Activated CD4-positive, alpha-beta memory T cell treated with anti-CD3 and anti-CD28 coated beads for 36 hours (primary cell): ENCODE measurements around the gene ARHGAP12. TPM values are rescaled to one million over a fixed set of nuclear protein-coding genes. Genes with fewer than 3 reads are reported as not detected.
"Not testable (repeated sequence)": the region's sequence is repeated elsewhere in the genome, so short reads cannot be mapped to it uniquely, and the experiment has no call there.

ENCODE experiments used
- CTCF ChIA-PET: fragments of 350-600 bp; sonication (Branson Sonifier 250); formaldehyde crosslinking; loops from one replicate; lab custom pipeline; 2021; ENCODE audit warnings: antibody characterized with exemption, inconsistent platforms; lab: Charles Lee
- POLR2A ChIA-PET: fragments of 350-600 bp; sonication (Branson Sonifier 250); formaldehyde crosslinking; loops from one replicate; lab custom pipeline; 2021; ENCODE audit warnings: antibody characterized with exemption; lab: Charles Lee
- DNase-seq: peaks from one replicate; pipeline ENCODE4 v3.0.0-alpha.2; 2020
- H3K27ac Mint-ChIP-seq: one replicate; pipeline ENCODE4 v1.8.0; 2021; ENCODE audit warnings: mixed read lengths
- H3K27me3 Mint-ChIP-seq: one replicate; pipeline ENCODE4 v1.8.0; 2021; ENCODE audit warnings: mixed read lengths
- H3K36me3 Mint-ChIP-seq: one replicate; pipeline ENCODE4 v1.8.0; 2021; ENCODE audit warnings: mixed read lengths
- H3K4me1 Mint-ChIP-seq: one replicate; pipeline ENCODE4 v1.8.0; 2021; ENCODE audit warnings: low read depth, mixed read lengths
- H3K4me3 Mint-ChIP-seq: one replicate; pipeline ENCODE4 v1.8.0; 2021; ENCODE audit warnings: mild to moderate bottlenecking, mixed read lengths
- H3K9me3 Mint-ChIP-seq: one replicate; pipeline ENCODE4 v1.8.0; 2021; ENCODE audit warnings: mixed read lengths
- intact Hi-C: fragments of 100-400 bp; cut with micrococcal nuclease; formaldehyde crosslinking; loops from one replicate; pipeline ENCODE4 v1.15.1; 2023
- total RNA-seq, 2 experiments: library from RNA; stranded (reverse); gene quantifications; one replicate each; pipeline ENCODE4 v1.2.3, GENCODE V29; 2021

The ARHGAP12 gene
- total RNA-seq, 2 experiments from 2014 or later = 4.0 to 4.5 TPM

DNA sequence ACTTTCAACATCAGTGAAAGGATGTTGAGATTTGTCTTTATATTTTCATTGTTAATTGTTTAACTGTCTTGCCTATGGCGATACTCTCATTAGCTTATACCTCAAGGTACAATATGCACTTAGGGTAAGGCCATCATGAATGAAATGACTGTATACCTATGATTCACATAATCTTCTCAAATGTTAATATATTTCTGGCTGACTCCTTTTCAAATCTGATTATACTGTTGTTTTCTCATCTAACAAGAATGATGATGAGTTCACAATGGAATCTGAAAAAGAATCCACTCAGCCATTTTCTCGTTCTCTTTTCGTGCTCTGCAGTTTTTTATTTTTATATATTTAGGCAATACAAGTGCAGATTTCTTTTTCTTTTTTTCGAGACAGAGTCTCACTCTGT lies 159.1 kb downstream of the ARHGAP12 start:
- no peak overlapping the region for H3K4me3 Mint-ChIP-seq
- no peaks in the 10 kb centered on the region for H3K27me3 Mint-ChIP-seq
- ChIA-PET POLR2A (no interaction called here), CTCF (interaction anchor here (0.7 to 5.2 kb wide), 22 partner anchors 8 to 1048 kb away, joined by 3 to 26 read pairs (median 4); partner anchors contain the start of gene ZNF438)
- intact Hi-C loops = loop anchor here (10.0 kb wide), 1 partner anchor 155 kb away; the partner anchor contains the start of gene ARHGAP12
- no peaks in the 10 kb centered on the region for H3K9me3 Mint-ChIP-seq
- no peak overlapping the region for H3K27ac Mint-ChIP-seq
- no peak for DNase-seq
- H3K36me3 Mint-ChIP-seq = no peaks in the 10 kb centered on the region
- H3K4me1 Mint-ChIP-seq = no peaks in the 10 kb centered on the region

DNA sequence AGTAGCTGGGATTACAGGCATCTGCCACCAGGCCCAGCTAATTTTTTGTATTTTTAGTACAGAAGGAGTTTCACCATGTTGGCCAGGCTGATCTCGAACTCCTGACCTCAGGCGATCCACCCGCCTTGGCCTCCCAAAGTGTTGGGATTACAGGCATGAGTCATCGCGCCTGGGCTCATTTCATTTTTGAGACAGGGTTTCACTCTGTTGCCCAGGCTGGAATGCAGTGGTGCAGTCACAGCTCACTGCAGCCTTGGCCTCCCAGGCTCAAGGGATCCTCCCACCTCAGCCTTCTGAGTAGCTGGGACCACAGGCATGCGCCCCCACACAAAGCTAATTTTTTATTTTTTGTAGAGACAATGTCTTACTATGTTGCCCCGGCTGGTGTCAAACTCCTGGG lies 159.7 kb downstream of the ARHGAP12 start:
- DNase-seq, H3K27me3 Mint-ChIP-seq, H3K4me1 Mint-ChIP-seq, POLR2A ChIA-PET, H3K9me3 Mint-ChIP-seq, H3K36me3 Mint-ChIP-seq, H3K4me3 Mint-ChIP-seq, H3K27ac Mint-ChIP-seq: not testable (repeated sequence)
- CTCF ChIA-PET = interaction anchor here (1.0 to 5.2 kb wide), 8 partner anchors 17 to 1048 kb away, joined by 3 to 26 read pairs (median 4); no protein-coding TSS in a partner anchor
- intact Hi-C loops = loop anchor here (10.0 kb wide), 1 partner anchor 156 kb away; the partner anchor contains the start of gene ARHGAP12

DNA sequence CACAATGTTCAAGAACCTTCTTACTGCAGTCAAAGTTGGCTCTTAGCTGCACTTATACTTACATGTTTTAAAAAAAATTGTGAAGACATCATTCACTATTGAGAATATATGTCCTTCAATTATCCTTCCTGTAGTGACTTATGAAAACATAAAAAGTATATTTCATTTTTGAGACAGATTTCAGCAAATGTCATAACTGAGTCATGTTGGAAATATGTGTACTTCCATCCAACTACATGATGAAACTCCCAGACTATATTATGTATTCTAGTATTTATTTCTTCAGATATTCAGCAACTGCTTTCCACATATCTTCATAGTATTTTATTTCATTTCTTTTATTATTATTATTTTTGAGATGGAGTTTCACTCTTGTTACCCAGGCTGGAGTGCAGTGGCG lies 160.2 kb downstream of the ARHGAP12 start:
- CTCF ChIA-PET = interaction anchor here (1.0 to 5.2 kb wide), 6 partner anchors 40 to 1040 kb away, joined by 3 to 26 read pairs (median 3); no protein-coding TSS in a partner anchor
- intact Hi-C loops = loop anchor here (10.0 kb wide), 1 partner anchor 156 kb away; the partner anchor contains the start of gene ARHGAP12

DNA sequence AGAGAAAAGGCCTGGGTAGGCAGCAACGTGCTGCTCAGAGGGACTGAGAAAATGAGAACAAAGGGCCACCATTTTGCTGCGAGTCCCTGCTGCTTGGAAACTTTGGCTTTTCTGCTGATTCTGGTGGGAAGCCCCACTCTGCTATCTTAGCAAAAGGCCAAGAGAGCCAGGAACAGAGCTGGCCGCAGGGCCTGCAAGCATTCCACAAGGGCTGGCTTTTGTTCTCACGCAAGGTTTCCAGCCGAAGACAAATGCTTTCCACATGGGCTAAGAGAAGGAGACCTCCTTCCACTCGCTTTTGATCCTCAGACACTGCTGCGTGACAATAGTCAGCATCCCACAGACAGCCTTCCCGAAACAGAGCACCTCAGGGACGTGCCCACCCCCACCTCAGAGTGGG lies 163.1 kb downstream of the ARHGAP12 start:
- DNase-seq = no peak
- CTCF ChIA-PET = interaction anchor here (1.2 kb wide), 1 partner anchor 1125 kb away, joined by 3 read pairs; no protein-coding TSS in a partner anchor
- intact Hi-C loops = loop anchor here (10.0 kb wide), 1 partner anchor 159 kb away; the partner anchor contains the start of gene ARHGAP12
- Mint-ChIP-seq H3K27ac (no peak overlapping the region), H3K27me3 (no peaks in the 10 kb centered on the region), H3K9me3 (no peaks in the 10 kb centered on the region), H3K36me3 (no peaks in the 10 kb centered on the region), H3K4me1 (peaks cover 7% of the 10 kb centered on the region), H3K4me3 (no peak overlapping the region)
- POLR2A ChIA-PET = no interaction called here

More for the DNA sequence above, 160.2 kb downstream of the ARHGAP12 start:
- Mint-ChIP-seq H3K36me3 (no peaks in the 10 kb centered on the region), H3K4me1 (no peaks in the 10 kb centered on the region), H3K9me3 (no peaks in the 10 kb centered on the region), H3K27me3 (no peaks in the 10 kb centered on the region), H3K4me3 (no peak overlapping the region), H3K27ac (no peak overlapping the region)
- POLR2A ChIA-PET = interaction anchor here (1.3 kb wide), 1 partner anchor 23 kb away, joined by 4 read pairs; no protein-coding TSS in a partner anchor
- no peak for DNase-seq

DNA sequence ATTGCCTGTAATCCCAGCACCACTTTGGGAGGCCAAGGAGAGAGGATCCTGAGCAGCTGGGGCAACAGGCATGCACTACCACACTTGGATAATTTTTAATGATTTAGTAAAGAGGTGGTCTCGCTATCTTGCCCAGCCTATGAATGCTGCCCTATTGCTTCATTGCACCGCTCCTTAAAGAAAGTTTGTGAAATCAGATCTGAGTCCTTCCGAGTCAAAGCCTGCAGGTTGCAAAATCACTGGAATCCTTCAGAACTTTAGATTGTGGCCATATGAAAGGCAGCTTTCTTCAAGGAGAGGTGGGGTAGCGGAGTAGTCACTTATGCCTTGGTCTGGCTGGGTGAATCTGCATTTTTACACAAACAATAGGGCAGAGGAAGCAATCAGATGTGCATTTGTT lies 166.3 kb downstream of the ARHGAP12 start:
- POLR2A ChIA-PET = no interaction called here
- CTCF ChIA-PET = interaction anchor here (1.5 kb wide), 1 partner anchor 8 kb away, joined by 8 read pairs; no protein-coding TSS in a partner anchor
- Mint-ChIP-seq H3K4me3 (no peak overlapping the region), H3K27ac (no peak overlapping the region), H3K9me3 (no peaks in the 10 kb centered on the region), H3K27me3 (no peaks in the 10 kb centered on the region), H3K4me1 (peaks cover 10% of the 10 kb centered on the region), H3K36me3 (peaks cover 2% of the 10 kb centered on the region)
- intact Hi-C loops = loop anchor here (5.0 to 10.0 kb wide), 3 partner anchors 75 to 660 kb away; partner anchors contain the start of gene ARHGAP12
- no peak for DNase-seq

DNA sequence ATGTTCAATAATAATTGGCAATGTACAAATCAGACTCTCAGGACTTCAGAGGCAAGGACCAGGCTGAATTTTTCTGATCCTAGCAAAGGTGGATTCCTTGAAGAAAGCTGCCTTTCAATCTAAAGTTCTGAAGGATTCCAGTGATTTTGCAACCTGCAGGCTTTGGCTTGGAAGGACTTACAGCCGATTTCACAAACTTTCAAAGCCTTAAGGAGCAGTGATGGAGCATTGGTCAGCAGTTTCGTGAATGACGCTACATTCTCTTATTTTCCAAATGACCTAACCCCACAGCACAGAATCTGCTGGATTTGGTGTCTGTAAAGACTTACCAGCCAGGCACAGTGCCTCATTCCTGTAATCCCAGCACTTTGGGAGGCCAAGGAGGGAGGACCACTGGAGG lies 167.5 kb downstream of the ARHGAP12 start:
- Mint-ChIP-seq H3K4me1 (peaks cover 10% of the 10 kb centered on the region), H3K9me3 (no peaks in the 10 kb centered on the region), H3K27ac (peak overlapping the region; percentile 51), H3K4me3 (peak overlapping the region; percentile 73), H3K27me3 (no peaks in the 10 kb centered on the region), H3K36me3 (peaks cover 2% of the 10 kb centered on the region)
- ChIA-PET CTCF (interaction anchor here (1.5 kb wide), 1 partner anchor 9 kb away, joined by 8 read pairs; no protein-coding TSS in a partner anchor), POLR2A (no interaction called here)
- DNase-seq = no peak
- intact Hi-C loops = loop anchor here (5.0 to 10.0 kb wide), 3 partner anchors 74 to 659 kb away; partner anchors contain the start of gene ARHGAP12

DNA sequence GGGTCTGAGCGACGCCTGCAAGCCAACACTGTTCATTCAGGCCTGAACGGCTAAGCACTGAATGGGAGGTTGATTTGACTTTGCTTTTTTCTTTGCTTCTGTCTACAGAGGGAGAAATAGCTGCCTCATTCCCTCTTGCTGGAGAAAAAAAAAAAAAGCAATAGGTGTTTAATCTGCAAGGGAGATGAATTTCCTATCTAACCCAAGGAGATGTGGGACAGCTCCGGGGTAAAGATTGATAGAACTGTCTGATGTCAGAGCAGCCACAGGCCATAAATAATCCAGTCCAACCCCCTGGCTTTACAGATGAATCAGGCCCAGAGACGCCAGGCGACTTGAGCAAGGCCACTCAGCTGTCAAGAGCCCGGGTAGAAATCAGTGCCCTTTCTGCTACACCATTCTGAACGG lies 168.0 kb downstream of the ARHGAP12 start:
- H3K27ac Mint-ChIP-seq = peak overlapping the region; percentile 91
- ChIA-PET CTCF (interaction anchor here (1.5 kb wide), 1 partner anchor 9 kb away, joined by 8 read pairs; no protein-coding TSS in a partner anchor), POLR2A (interaction anchor here (1.3 kb wide), 1 partner anchor 15 kb away, joined by 19 read pairs; no protein-coding TSS in a partner anchor)
- no peak for DNase-seq
- no peaks in the 10 kb centered on the region for H3K27me3 Mint-ChIP-seq
- peaks cover 2% of the 10 kb centered on the region for H3K36me3 Mint-ChIP-seq
- intact Hi-C loops = loop anchor here (1.0 to 10.0 kb wide), 8 partner anchors 15 to 728 kb away; partner anchors contain the start of gene ARHGAP12
- peak overlapping the region; percentile 73 for H3K4me3 Mint-ChIP-seq
- no peaks in the 10 kb centered on the region for H3K9me3 Mint-ChIP-seq
- H3K4me1 Mint-ChIP-seq = peaks cover 10% of the 10 kb centered on the region

DNA sequence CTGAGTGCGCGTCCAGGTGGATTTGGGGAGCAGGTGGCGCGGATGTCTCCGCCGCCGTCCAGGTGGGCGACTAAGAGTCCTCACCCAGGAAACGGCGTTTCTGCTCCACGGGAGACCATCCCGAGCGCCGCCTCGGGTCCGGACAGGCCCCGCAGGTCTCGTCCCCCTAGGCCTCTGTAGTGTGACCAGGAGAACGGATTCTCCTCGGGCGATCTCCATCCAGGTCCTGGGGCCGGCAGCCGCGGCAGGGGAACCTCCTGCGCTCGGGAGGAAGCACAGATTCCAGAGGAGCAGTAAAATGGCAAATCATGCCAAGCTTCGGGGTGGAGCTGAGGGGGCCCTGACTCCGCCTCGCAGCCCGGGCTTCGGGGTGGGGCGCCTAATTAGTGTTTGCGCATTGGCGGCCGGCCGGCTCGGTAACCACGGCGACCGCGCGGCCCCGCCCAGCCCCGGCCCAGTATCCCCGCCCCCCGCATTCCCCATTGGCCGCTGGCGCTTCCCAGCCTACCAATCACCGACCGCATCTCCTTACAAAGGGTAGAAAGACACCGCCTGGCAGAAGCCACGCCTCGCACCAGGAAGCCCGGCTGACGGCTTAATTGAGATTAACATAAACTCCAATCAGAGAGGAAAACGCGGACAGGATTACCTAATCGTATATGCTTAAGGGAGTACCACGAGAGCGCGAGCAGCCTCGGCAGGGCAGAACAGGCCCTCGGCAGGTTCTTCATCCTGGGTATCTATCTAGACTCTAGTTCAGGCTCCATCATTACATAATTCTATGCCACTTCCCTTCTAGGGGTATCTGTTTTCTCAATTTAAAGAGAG lies 168.6 kb downstream of the ARHGAP12 start:
- POLR2A ChIA-PET = interaction anchor here (0.6 to 1.3 kb wide), 5 partner anchors 10 to 442 kb away, joined by 3 to 19 read pairs (median 4); no protein-coding TSS in a partner anchor
- intact Hi-C loops = loop anchor here (1.0 to 10.0 kb wide), 9 partner anchors 15 to 1055 kb away; partner anchors contain the start of gene ARHGAP12
- peaks cover 10% of the 10 kb centered on the region for H3K4me1 Mint-ChIP-seq

DNA sequence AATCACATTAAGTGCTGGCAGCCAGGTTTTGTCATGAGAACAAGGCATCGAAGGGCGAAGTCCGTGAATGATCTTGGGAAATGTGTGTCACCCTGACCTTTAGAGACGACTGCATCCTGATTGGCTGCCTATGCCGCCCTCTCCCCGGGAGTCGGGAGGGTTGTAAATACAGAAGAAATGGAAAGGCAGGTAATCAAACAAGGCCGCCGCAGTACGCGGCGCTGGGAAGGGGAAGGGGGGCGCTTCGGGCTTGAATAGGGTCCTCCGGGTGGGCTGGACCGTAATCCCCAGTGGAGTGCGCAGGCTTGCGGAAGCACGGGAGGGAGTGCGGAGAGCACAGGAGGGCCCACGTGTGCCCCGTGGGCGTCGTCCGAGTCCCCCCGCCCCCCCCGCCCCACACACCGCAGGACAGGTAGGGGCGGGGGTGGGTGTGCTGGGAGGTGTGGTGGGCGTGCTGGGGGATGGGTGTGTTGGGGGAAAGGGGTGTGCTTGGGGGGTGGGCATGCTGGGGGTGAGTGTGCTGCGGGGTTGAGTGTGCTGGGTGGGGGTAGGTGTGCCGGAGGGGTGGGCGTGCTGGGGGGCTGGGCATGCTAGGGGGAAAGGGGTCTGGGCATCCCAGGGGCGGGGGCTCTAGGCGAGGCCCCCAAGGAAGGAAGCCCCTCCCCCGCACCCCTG lies 169.4 kb downstream of the ARHGAP12 start:
- no peaks in the 10 kb centered on the region for H3K9me3 Mint-ChIP-seq
- peaks cover 2% of the 10 kb centered on the region for H3K36me3 Mint-ChIP-seq
- CTCF ChIA-PET = interaction anchor here (1.0 kb wide), 1 partner anchor 11 kb away, joined by 3 read pairs; no protein-coding TSS in a partner anchor
- POLR2A ChIA-PET = interaction anchor here (1.0 to 1.3 kb wide), 4 partner anchors 10 to 52 kb away, joined by 4 to 19 read pairs (median 8); no protein-coding TSS in a partner anchor
- peaks cover 10% of the 10 kb centered on the region for H3K4me1 Mint-ChIP-seq
- intact Hi-C loops = loop anchor here (10.0 kb wide), 1 partner anchor 1054 kb away; no protein-coding TSS in a partner anchor
- H3K4me3 Mint-ChIP-seq = peak overlapping the region; percentile 96
- no peaks in the 10 kb centered on the region for H3K27me3 Mint-ChIP-seq
- peak; percentile 82 for DNase-seq
- H3K27ac Mint-ChIP-seq = peak overlapping the region; percentile 98

More for the DNA sequence above, 168.6 kb downstream of the ARHGAP12 start:
- CTCF ChIA-PET = interaction anchor here (1.0 kb wide), 1 partner anchor 11 kb away, joined by 3 read pairs; no protein-coding TSS in a partner anchor
- H3K27me3 Mint-ChIP-seq = no peaks in the 10 kb centered on the region
- peaks cover 2% of the 10 kb centered on the region for H3K36me3 Mint-ChIP-seq
- H3K4me3 Mint-ChIP-seq = peak overlapping the region; percentile 96
- peak; percentile 97 for DNase-seq
- H3K27ac Mint-ChIP-seq = peak overlapping the region; percentile 91
- no peaks in the 10 kb centered on the region for H3K9me3 Mint-ChIP-seq

DNA sequence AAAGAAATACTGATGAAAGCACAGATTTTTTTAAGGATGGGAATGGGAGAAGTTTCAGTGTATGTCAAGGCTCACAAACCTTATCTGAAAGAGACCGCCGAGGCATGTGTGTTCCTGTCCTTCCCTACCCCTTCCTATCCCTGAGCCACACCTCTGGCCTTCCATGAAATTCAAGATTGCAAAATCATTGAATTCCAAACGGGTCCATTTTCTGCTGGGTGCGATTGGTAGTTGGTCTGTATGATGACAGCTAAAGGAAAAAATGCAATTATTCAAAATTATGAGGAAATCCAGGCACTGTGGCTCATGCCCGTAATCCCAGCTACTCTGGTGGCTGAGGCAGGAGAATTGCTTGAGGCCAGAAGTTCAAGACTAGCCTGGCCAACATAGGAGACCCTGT lies 170.1 kb downstream of the ARHGAP12 start:
- H3K27ac Mint-ChIP-seq = no peak overlapping the region
- intact Hi-C loops = loop anchor here (10.0 kb wide), 1 partner anchor 1054 kb away; no protein-coding TSS in a partner anchor
- ChIA-PET CTCF (no interaction called here), POLR2A (interaction anchor here (1.0 kb wide), 1 partner anchor 13 kb away, joined by 4 read pairs; no protein-coding TSS in a partner anchor)
- no peaks in the 10 kb centered on the region for H3K27me3 Mint-ChIP-seq
- H3K4me3 Mint-ChIP-seq = no peak overlapping the region
- peaks cover 2% of the 10 kb centered on the region for H3K36me3 Mint-ChIP-seq
- no peaks in the 10 kb centered on the region for H3K9me3 Mint-ChIP-seq
- DNase-seq = no peak
- H3K4me1 Mint-ChIP-seq = peaks cover 10% of the 10 kb centered on the region

DNA sequence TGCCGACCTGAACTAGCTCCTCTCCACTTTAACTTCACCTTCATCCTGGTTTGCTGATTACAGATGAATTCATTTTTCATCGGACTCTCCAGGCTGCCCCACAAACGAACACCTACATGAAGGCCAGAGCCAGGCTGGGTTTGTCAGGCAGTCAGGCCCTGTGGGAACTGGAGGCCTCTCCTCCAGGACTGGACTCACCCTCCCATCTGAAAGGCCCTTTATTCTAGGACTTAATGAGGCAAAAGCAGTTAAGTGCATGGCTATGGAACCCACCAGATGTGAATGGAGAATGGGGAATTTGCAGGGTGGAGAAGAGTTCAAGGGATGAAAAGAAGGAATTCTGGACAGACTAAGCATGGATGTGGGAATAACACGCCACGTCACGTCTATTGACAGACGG lies 170.8 kb downstream of the ARHGAP12 start:
- POLR2A ChIA-PET = interaction anchor here (1.4 kb wide), 1 partner anchor 12 kb away, joined by 5 read pairs; no protein-coding TSS in a partner anchor
- no peak for DNase-seq

More for the DNA sequence above, 170.8 kb downstream of the ARHGAP12 start:
- CTCF ChIA-PET = no interaction called here
- Mint-ChIP-seq H3K4me1 (peaks cover 10% of the 10 kb centered on the region), H3K9me3 (no peaks in the 10 kb centered on the region), H3K36me3 (peaks cover 2% of the 10 kb centered on the region), H3K4me3 (no peak overlapping the region), H3K27ac (no peak overlapping the region), H3K27me3 (no peaks in the 10 kb centered on the region)
- intact Hi-C loops = loop anchor here (10.0 kb wide), 1 partner anchor 1053 kb away; no protein-coding TSS in a partner anchor
